HepG2 (cell line): ENCODE measurements around the gene TMEM62. TPM values are rescaled to one million over a fixed set of nuclear protein-coding genes. Genes with fewer than 3 reads are reported as not detected.

ENCODE experiments used
- ATAC-seq: fragments of 200-7000 bp; cut with Tn5 transposase; 3 replicates; pipeline ENCODE4 v1.9.1; 2020; ENCODE audit warnings: mild to moderate bottlenecking, moderate library complexity
- BruUV-seq: library from RNA; stranded (reverse); fragments of 400-500 nt; replicated peaks from 2 replicates; lab custom pipeline; 2021; lab: Mats Ljungman, UMichigan
- CTCF ChIA-PET: fragments of 300-600 bp; formaldehyde crosslinking; extraction: SDS; loops from one replicate; lab custom pipeline; 2021; ENCODE audit warnings: low total read pairs, inconsistent platforms, low intra/inter-chr PET ratio; lab: Yijun Ruan, JAX
- POLR2A ChIA-PET: fragments of 350-600 bp; sonication (Branson Sonifier 250); formaldehyde crosslinking; loops from one replicate; lab custom pipeline; 2020; ENCODE audit warnings: antibody characterized with exemption, inconsistent platforms; lab: Yijun Ruan, JAX
- DNase-seq: peaks from one replicate; pipeline ENCODE4 v3.0.0-alpha.2; 2015; ENCODE audit warnings: low spot score
- FAIRE-seq: peaks from 3 replicates; lab custom pipeline; 2011; peaks lifted over from hg19 to GRCh38; lab: Jason Lieb, UNC
- H2AFZ ChIP-seq: one replicate; pipeline ENCODE4 v1.6.1; 2011; ENCODE audit warnings: low read length, inconsistent platforms
- H3K27ac ChIP-seq: fragments of 300-600 bp; 3 replicates; pipeline ENCODE4 v1.8.0; 2011; ENCODE audit warnings: mixed run types, mild to moderate bottlenecking, mixed read lengths, low read length, inconsistent platforms; ENCODE audit not compliant: insufficient read depth; ENCODE audit errors: extremely low read length
- H3K27me3 ChIP-seq, 2 experiments: fragments of 200-600 bp in 1 of 2; 2 replicates in 1 of 2; 3 replicates in 1 of 2; pipeline versions ENCODE4 v1.6.0 to v1.8.0; 2011; ENCODE audit warnings: low read length in 2 of 2, mild to moderate bottlenecking in 2 of 2, moderate library complexity in 2 of 2, inconsistent platforms in 1 of 2; ENCODE audit not compliant: insufficient read depth in 2 of 2, control insufficient read depth in 1 of 2
- H3K36me3 ChIP-seq, 2 experiments: fragments of 200-600 bp in 1 of 2; replicated peaks in 1 of 2; 2 replicates in 1 of 2; 3 replicates in 1 of 2; pipeline versions ENCODE4 v1.5.1 to v1.8.0; 2011; ENCODE audit warnings: low read length in 2 of 2, inconsistent platforms in 1 of 2; ENCODE audit not compliant: insufficient read depth in 2 of 2, control insufficient read depth in 1 of 2
- H3K4me1 ChIP-seq: 2 replicates; pipeline ENCODE4 v1.5.1; 2012; ENCODE audit warnings: low read length, inconsistent platforms; ENCODE audit not compliant: insufficient read depth
- H3K4me2 ChIP-seq: 2 replicates; pipeline ENCODE4 v1.6.0; 2011; ENCODE audit warnings: low read depth, low read length, inconsistent platforms
- H3K4me3 ChIP-seq, 3 experiments: fragments of 200-600 bp in 1 of 3; sonication (generic), shearing (Covaris generic) in 1 of 3; replicated peaks in 1 of 3; 2 replicates each; pipeline ENCODE4 v1.5.1; 2011 to 2016; ENCODE audit warnings: low read length in 3 of 3, inconsistent platforms in 2 of 3, low read depth in 2 of 3, mild to moderate bottlenecking in 2 of 3, control low read depth in 1 of 3, mixed read lengths in 1 of 3; ENCODE audit not compliant: insufficient read depth in 1 of 3
- H3K79me2 ChIP-seq: one replicate; pipeline ENCODE4 v1.6.1; 2011; ENCODE audit warnings: low read length, inconsistent platforms; ENCODE audit not compliant: insufficient read depth
- H3K9ac ChIP-seq: 2 replicates; pipeline ENCODE4 v1.6.0; 2011; ENCODE audit warnings: mild to moderate bottlenecking, low read depth, low read length, inconsistent platforms; ENCODE audit not compliant: insufficient read depth
- H3K9me3 ChIP-seq: 2 replicates; pipeline ENCODE4 v1.5.1; 2012; ENCODE audit warnings: mild to moderate bottlenecking, low read length
- H4K20me1 ChIP-seq: 2 replicates; pipeline ENCODE4 v1.6.0; 2011; ENCODE audit warnings: inconsistent platforms, mild to moderate bottlenecking, low read length, moderate library complexity; ENCODE audit not compliant: insufficient read depth
- FOXO1 ChIP-seq: sonication (generic); formaldehyde crosslinking; IDR thresholded peaks from 2 replicates; pipeline ENCODE4 v1.4.0; 2020; ENCODE audit warnings: missing genetic modification reagents
- HNRNPH1 ChIP-seq: fragments of 200-400 bp; formaldehyde crosslinking; optimal IDR thresholded peaks from 2 replicates; pipeline ENCODE3; 2017; ENCODE audit warnings: mild to moderate bottlenecking, low read depth, low read length
- KLF6 ChIP-seq: IDR thresholded peaks from 2 replicates; pipeline ENCODE4 v1.8.0; 2016; ENCODE audit warnings: missing biosample characterization, missing genetic modification reagents
- REL ChIP-seq: sonication (generic); formaldehyde crosslinking; conservative IDR thresholded peaks from 2 replicates; pipeline ENCODE4 v1.8.0; 2022; ENCODE audit warnings: mild to moderate bottlenecking, missing genetic modification reagents, moderate library complexity
- SCMH1 ChIP-seq: sonication (generic); formaldehyde crosslinking; IDR thresholded peaks from 2 replicates; pipeline ENCODE4 v1.9.0; 2021; ENCODE audit warnings: missing genetic modification reagents, mild to moderate bottlenecking, borderline replicate concordance
- SMAD9 ChIP-seq: sonication (generic); formaldehyde crosslinking; IDR thresholded peaks from 2 replicates; pipeline ENCODE4 v1.5.1; 2020; ENCODE audit warnings: mild to moderate bottlenecking, missing genetic modification reagents
- SMYD3 ChIP-seq: sonication (generic); formaldehyde crosslinking; IDR thresholded peaks from 2 replicates; pipeline ENCODE4 v1.8.1; 2023; ENCODE audit warnings: mild to moderate bottlenecking, missing genetic modification reagents
- ZNF841 ChIP-seq: sonication (generic); formaldehyde crosslinking; IDR thresholded peaks from 2 replicates; pipeline ENCODE4 v1.8.1; 2023; ENCODE audit warnings: missing genetic modification reagents, borderline replicate concordance
- WGBS: methylation state at CpG from one replicate; pipeline ENCODE4 v1.1.6; 2017; ENCODE audit warnings: low lambda C conversion rate; 5-methylcytosine and 5-hydroxymethylcytosine counted together
- in situ Hi-C: cut with HindIII; loops from 2 replicates; pipeline ENCODE4 v1.10.0; 2017; ENCODE audit warnings: low pct_unique_long_range_greater_than_20kb; ENCODE audit not compliant: extremely low pct_ligation_motif_present
- intact Hi-C: fragments of 100-400 bp; cut with micrococcal nuclease; formaldehyde crosslinking; loops from one replicate; pipeline ENCODE4 v1.10.0; 2022; ENCODE audit not compliant: unreplicated experiment
- polyA plus RNA-seq, 8 experiments: library from polyadenylated mRNA; depleted of rRNA in 3 of 8; stranded (reverse) in 7 of 8; unstranded in 1 of 8; fragments of >200 nt; fragmentation: Illumina TruSeq in 4 of 8; extraction: Trizol in 4 of 8; gene quantifications; 2 replicates each; pipeline versions ENCODE4 v1.2.1 to v1.2.3, GENCODE V29; 2011 to 2016; ENCODE audit warnings: low read depth in 4 of 8, missing spikeins in 1 of 8, mixed read lengths in 1 of 8; ENCODE audit not compliant: insufficient read depth in 1 of 8
- total RNA-seq, 5 experiments: library from RNA; depleted of rRNA; stranded (reverse); fragments of >200 nt; fragmentation: Illumina TruSeq; extraction: Trizol; gene quantifications; 2 replicates each; pipeline ENCODE4 v1.2.3, GENCODE V29; 2016; ENCODE audit warnings: low read depth in 1 of 5
- TF ChIP-seq, protein P1 (sequence below): sonication (generic); formaldehyde crosslinking; IDR thresholded peaks from 2 replicates; pipeline ENCODE4 v1.4.0; 2020; ENCODE audit warnings: missing genetic modification reagents, borderline replicate concordance
- TF ChIP-seq, protein P2 (sequence below): sonication (generic); formaldehyde crosslinking; IDR thresholded peaks from 2 replicates; pipeline ENCODE4 v1.8.1; 2023; ENCODE audit warnings: missing genetic modification reagents, mild to moderate bottlenecking, borderline replicate concordance

Gene TMEM62
- total and polyA plus RNA-seq, 2 of the 13 experiments (the other 11 are each of a cell fraction or from before 2014, with no cell fraction given) = 14.2 to 20.9 TPM

DNA sequence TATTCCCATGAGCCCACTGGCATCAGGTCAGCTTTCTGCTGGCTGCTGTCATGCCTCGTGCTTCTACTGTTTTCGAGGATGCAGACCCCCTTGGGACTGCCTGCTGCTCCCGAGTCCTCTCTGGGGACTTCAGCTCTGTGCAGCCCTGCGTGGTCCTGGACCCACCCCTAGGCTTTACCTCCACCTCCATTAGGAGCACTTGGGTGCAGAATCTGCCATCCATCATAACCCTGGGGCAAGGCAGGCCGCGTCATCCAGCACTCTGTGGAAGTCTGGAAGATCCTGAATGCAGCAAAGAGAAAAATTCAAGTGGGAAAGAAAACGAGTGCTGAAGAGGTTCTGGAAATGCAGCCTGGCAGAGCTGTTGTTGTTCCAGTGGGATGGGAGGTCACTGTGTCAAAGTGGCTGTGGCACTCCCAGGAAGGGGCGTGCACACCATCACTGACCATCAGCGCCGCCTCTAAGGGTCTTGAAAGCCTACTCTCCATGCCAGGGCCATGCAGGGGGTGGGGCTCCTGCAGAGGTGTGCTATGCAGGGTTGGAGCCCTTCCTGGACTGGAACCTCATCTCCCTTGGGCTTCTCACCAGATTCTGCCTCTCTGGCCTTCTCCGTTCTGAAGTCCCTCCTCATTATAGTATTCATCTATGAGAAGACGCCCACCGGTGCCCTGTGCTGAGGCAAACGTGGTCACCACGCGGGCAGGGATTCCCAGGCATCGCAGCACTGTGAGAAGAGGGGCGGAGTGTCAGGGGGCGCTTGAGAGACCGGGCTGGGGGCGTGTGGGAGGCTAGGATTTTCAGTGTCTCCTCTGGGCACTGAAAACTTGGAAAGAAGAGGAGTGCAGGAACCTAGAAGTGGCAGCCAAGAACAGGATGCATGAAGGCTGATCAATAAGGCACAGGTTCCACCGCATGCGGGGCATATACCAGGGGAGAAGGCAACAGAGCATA, 74.9 kb downstream of the TMEM62 start:
- H3K79me2 ChIP-seq = no peaks in the 10 kb centered on the region
- no peak for FAIRE-seq
- no peak overlapping the region for H3K4me3 ChIP-seq
- H3K4me1 ChIP-seq = peaks cover 6% of the 10 kb centered on the region
- H3K27ac ChIP-seq = no peak overlapping the region
- CTCF ChIA-PET = no interaction called here
- TF ChIP-seq HNRNPH1 (no peak), FOXO1 (CRISPR knock-in tag) (no peak), SMAD9 (no peak), SMYD3 (no peak), REL (CRISPR knock-in tag) (no peak), KLF6 (CRISPR knock-in tag) (no peak), SCMH1 (no peak), ZNF841 (CRISPR knock-in tag) (no peak)
- TF ChIP-seq, protein P1, sequence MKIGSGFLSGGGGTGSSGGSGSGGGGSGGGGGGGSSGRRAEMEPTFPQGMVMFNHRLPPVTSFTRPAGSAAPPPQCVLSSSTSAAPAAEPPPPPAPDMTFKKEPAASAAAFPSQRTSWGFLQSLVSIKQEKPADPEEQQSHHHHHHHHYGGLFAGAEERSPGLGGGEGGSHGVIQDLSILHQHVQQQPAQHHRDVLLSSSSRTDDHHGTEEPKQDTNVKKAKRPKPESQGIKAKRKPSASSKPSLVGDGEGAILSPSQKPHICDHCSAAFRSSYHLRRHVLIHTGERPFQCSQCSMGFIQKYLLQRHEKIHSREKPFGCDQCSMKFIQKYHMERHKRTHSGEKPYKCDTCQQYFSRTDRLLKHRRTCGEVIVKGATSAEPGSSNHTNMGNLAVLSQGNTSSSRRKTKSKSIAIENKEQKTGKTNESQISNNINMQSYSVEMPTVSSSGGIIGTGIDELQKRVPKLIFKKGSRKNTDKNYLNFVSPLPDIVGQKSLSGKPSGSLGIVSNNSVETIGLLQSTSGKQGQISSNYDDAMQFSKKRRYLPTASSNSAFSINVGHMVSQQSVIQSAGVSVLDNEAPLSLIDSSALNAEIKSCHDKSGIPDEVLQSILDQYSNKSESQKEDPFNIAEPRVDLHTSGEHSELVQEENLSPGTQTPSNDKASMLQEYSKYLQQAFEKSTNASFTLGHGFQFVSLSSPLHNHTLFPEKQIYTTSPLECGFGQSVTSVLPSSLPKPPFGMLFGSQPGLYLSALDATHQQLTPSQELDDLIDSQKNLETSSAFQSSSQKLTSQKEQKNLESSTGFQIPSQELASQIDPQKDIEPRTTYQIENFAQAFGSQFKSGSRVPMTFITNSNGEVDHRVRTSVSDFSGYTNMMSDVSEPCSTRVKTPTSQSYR (CRISPR knock-in tag) = no peak
- TF ChIP-seq, protein P2, sequence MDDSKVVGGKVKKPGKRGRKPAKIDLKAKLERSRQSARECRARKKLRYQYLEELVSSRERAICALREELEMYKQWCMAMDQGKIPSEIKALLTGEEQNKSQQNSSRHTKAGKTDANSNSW (CRISPR knock-in tag) = no peak
- BruUV-seq = no TSS peak
- no peak overlapping the region for H2AFZ ChIP-seq
- in situ Hi-C loops = loop anchor here (5.0 to 25.0 kb wide), 2 partner anchors 69 to 496 kb away; no protein-coding TSS in a partner anchor
- H3K36me3 ChIP-seq = no peaks in the 10 kb centered on the region
- DNase-seq = no peak
- WGBS = 38% methylated on average over 15 of the region's 23 CpGs
- H3K4me2 ChIP-seq = no peak overlapping the region
- H4K20me1 ChIP-seq = no peaks in the 10 kb centered on the region
- no peaks in the 10 kb centered on the region for H3K9me3 ChIP-seq
- intact Hi-C loops = loop anchor here (1.0 kb wide), 1 partner anchor 77 kb away; no protein-coding TSS in a partner anchor
- POLR2A ChIA-PET = interaction anchor here (0.9 kb wide), 1 partner anchor 17 kb away, joined by 3 read pairs; no protein-coding TSS in a partner anchor
- H3K9ac ChIP-seq = no peak overlapping the region
- ATAC-seq = no peak
- peaks cover 0 to 59% of the 10 kb centered on the region in 2 experiments; a peak in 3 of 5 replicates for H3K27me3 ChIP-seq
